K562 (cell line): ENCODE results near the gene MBP. TPM values are rescaled to one million over a fixed set of nuclear protein-coding genes. Genes with fewer than 3 reads are reported as not detected.

Experiments
- ATAC-seq: fragments of 200-7000 bp; cut with Tn5 transposase; 3 replicates; pipeline ENCODE4 v1.9.1; 2020; ENCODE audit warnings: moderate library complexity
- BruUV-seq: library from RNA; stranded (reverse); fragments of 400-500 nt; replicated peaks from 2 replicates; lab custom pipeline; 2021; lab: Mats Ljungman, UMichigan
- CTCF ChIA-PET: fragments of 300-600 bp; formaldehyde crosslinking; extraction: SDS; loops from one replicate; lab custom pipeline; 2021; ENCODE audit warnings: low intra/inter-chr PET ratio; lab: Yijun Ruan, JAX
- POLR2A ChIA-PET: fragments of 300-600, 350-650 bp; sonication (Branson Sonifier 250); formaldehyde crosslinking; extraction: SDS; loops from one replicate; lab custom pipeline; 2021; ENCODE audit warnings: antibody characterized with exemption, inconsistent platforms; lab: Yijun Ruan, JAX
- DNase-seq, 4 experiments: peaks; one replicate each; pipeline versions ENCODE4 v3.0.0 to v3.0.0-alpha.2; 2011 to 2018; ENCODE audit warnings: low spot score in 3 of 4, mixed read lengths in 3 of 4; ENCODE audit errors: extremely low read depth in 1 of 4
- FAIRE-seq: peaks from 2 replicates; lab custom pipeline; 2011; peaks lifted over from hg19 to GRCh38; lab: Jason Lieb, UNC
- H2AFZ ChIP-seq: 2 replicates; pipeline ENCODE4 v1.6.0; 2011; ENCODE audit warnings: low read depth, low read length, control low read depth, inconsistent platforms
- H3K27ac ChIP-seq: fragments of 200-600 bp; 3 replicates; pipeline ENCODE4 v1.8.0; 2011; ENCODE audit warnings: low read depth, mild to moderate bottlenecking, control low read depth, inconsistent platforms, low read length, moderate library complexity, mixed read lengths; ENCODE audit errors: extremely low read depth
- H3K27me3 ChIP-seq, 2 experiments: fragments of 300-600 bp in 1 of 2; 2 replicates in 1 of 2; 3 replicates in 1 of 2; pipeline versions ENCODE4 v1.6.0 to v1.8.0; 2011; ENCODE audit warnings: inconsistent platforms in 2 of 2, low read length in 2 of 2, mild to moderate bottlenecking in 1 of 2, mixed read lengths in 1 of 2, moderate library complexity in 1 of 2; ENCODE audit not compliant: control insufficient read depth in 2 of 2, insufficient read depth in 2 of 2
- H3K36me3 ChIP-seq: fragments of 300-600 bp; 3 replicates; pipeline ENCODE4 v1.8.0; 2011; ENCODE audit warnings: mild to moderate bottlenecking, low read length, inconsistent platforms; ENCODE audit not compliant: control insufficient read depth, insufficient read depth
- H3K4me1 ChIP-seq, 2 experiments: fragments of 200-600 bp in 1 of 2; replicated peaks in 1 of 2; 2 replicates in 1 of 2; 3 replicates in 1 of 2; pipeline versions ENCODE4 v1.5.1 to v1.8.0; 2011; ENCODE audit warnings: inconsistent platforms in 2 of 2, low read length in 2 of 2, mild to moderate bottlenecking in 1 of 2, mixed read lengths in 1 of 2, moderate library complexity in 1 of 2; ENCODE audit not compliant: control insufficient read depth in 2 of 2, insufficient read depth in 2 of 2
- H3K4me2 ChIP-seq: 2 replicates; pipeline ENCODE4 v1.6.1; 2011; ENCODE audit warnings: low read length, control low read depth, inconsistent platforms, mixed read lengths; ENCODE audit not compliant: insufficient read depth
- H3K4me3 ChIP-seq: fragments of 200-600 bp; sonication (generic), shearing (Covaris generic); 2 replicates; pipeline ENCODE4 v1.5.1; 2016; ENCODE audit warnings: control low read depth, inconsistent platforms
- H3K79me2 ChIP-seq: fragments of 200-600 bp; 3 replicates; pipeline ENCODE4 v1.8.0; 2011; ENCODE audit warnings: low read length, inconsistent platforms; ENCODE audit not compliant: control insufficient read depth, insufficient read depth
- H3K9ac ChIP-seq, 2 experiments: 2 replicates each; pipeline versions ENCODE4 v1.6.0 to v1.6.1; 2011; ENCODE audit warnings: low read depth in 2 of 2, low read length in 2 of 2, control low read depth in 1 of 2, inconsistent platforms in 1 of 2, mild to moderate bottlenecking in 1 of 2, mixed read lengths in 1 of 2; ENCODE audit not compliant: insufficient read depth in 1 of 2
- H3K9me1 ChIP-seq: one replicate; pipeline ENCODE4 v1.6.0; 2011; ENCODE audit warnings: inconsistent platforms, mild to moderate bottlenecking, low read length, moderate library complexity; ENCODE audit not compliant: control insufficient read depth, insufficient read depth
- H3K9me3 ChIP-seq: replicated peaks from 2 replicates; pipeline ENCODE4 v1.5.1; 2011; ENCODE audit warnings: low read depth, low read length, inconsistent platforms; ENCODE audit not compliant: control insufficient read depth, insufficient read depth
- H4K20me1 ChIP-seq: replicated peaks from 2 replicates; pipeline ENCODE4 v1.6.1; 2011; ENCODE audit warnings: low read length, inconsistent platforms, mixed read lengths; ENCODE audit not compliant: control insufficient read depth, insufficient read depth
- CBX3 ChIP-seq, 2 experiments: IDR thresholded peaks; 1 replicate in 1 of 2; 2 replicates in 1 of 2; pipeline ENCODE4 v1.6.1; 2012; ENCODE audit warnings: inconsistent platforms in 2 of 2, low read length in 2 of 2, borderline replicate concordance in 1 of 2, control low read depth in 1 of 2
- LARP7 ChIP-seq: fragments of 450-650 bp; IDR thresholded peaks from 2 replicates; pipeline ENCODE4 v1.6.1; 2016
- MCM3 ChIP-seq: fragments of 450-650 bp; IDR thresholded peaks from 2 replicates; pipeline ENCODE4 v1.6.1; 2016
- ZKSCAN1 ChIP-seq: fragments of 150-350 bp; IDR thresholded peaks from 2 replicates; pipeline ENCODE4 v1.6.1; 2016; ENCODE audit warnings: low read depth, low read length
- ZNF174 ChIP-seq: fragments of 250-450 bp; sonication (Bioruptor Pico); IDR thresholded peaks from 2 replicates; pipeline ENCODE4 v1.4.0; 2020; ENCODE audit warnings: mild to moderate bottlenecking
- ZNF696 ChIP-seq: fragments of 250-450 bp; sonication (Bioruptor Pico); conservative IDR thresholded peaks from 2 replicates; pipeline ENCODE4 v1.4.0; 2020; ENCODE audit warnings: mild to moderate bottlenecking, moderate library complexity
- WGBS: fragments of 100-300 bp; shearing (Covaris generic); methylation state at CpG from one replicate; pipeline ENCODE4 v1.1.6; 2016; ENCODE audit warnings: low coverage, mixed read lengths; ENCODE audit not compliant: insufficient coverage; ENCODE audit errors: missing lambda C conversion rate; 5-methylcytosine and 5-hydroxymethylcytosine counted together
- in situ Hi-C: fragments of 300-500 bp; cut with MboI; formaldehyde crosslinking; loops from 4 replicates; pipeline ENCODE4 v1.15.0; 2018; ENCODE audit warnings: inconsistent platforms, mixed read lengths
- intact Hi-C: fragments of 100-400 bp; cut with micrococcal nuclease; formaldehyde crosslinking; loops from 2 replicates; pipeline ENCODE4 v1.14.2; 2022
- polyA plus RNA-seq, 8 experiments: library from polyadenylated mRNA; depleted of rRNA in 4 of 8; stranded (reverse) in 5 of 8; unstranded in 3 of 8; fragments of >200 nt; fragmentation: Nextera tagmentation in 2 of 8; fragmentation: Illumina TruSeq in 1 of 8; extraction: Ambion mirVana in 2 of 8; extraction: Trizol in 1 of 8; gene quantifications; 2 replicates each; pipeline versions ENCODE4 v1.2.1 to v1.2.3, GENCODE V29; 2011 to 2014; ENCODE audit warnings: inconsistent platforms in 1 of 8, missing spikeins in 1 of 8
- total RNA-seq, 7 experiments: library from RNA; depleted of rRNA in 6 of 7; stranded (reverse); fragments of >200 nt in 6 of 7; fragmentation: Illumina TruSeq in 2 of 7; extraction: Trizol in 2 of 7; gene quantifications; 2 replicates each; pipeline versions ENCODE4 v1.2.1 to v1.2.3, GENCODE V29; 2011 to 2021; ENCODE audit warnings: low replicate concordance in 1 of 7

Gene MBP
- total and polyA plus RNA-seq, 9 of the 15 experiments (the other 6 are each of a cell fraction or from before 2014, with no cell fraction given): 0.09 TPM; not detected in 8

DNA sequence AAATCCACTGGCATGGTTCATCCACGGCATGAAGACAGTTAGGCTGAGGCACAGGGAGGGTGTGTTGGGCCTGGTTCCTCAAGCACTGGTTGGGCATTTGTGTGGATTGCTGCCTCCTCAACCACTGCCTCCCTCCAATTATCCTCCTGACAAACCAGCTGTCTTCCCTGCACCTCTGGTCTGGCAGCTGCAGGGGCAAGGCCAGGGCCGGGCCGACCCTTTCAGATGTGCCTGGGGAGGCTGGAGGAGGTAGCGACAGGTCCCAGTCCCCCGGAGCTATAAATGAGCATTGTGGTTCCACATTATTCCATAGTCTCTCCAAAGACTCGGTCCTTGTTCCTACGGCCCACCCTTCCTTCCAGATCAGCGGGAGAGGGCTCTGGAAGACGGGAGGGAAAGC lies 86.2 kb downstream of the MBP start:
- in situ Hi-C loops (no loop called here), intact Hi-C loops (no loop called here)
- Histone ChIP-seq H3K9me1 (no peaks in the 10 kb centered on the region), H3K27ac (no peak overlapping the region), H3K4me2 (no peak overlapping the region), H3K9me3 (no peaks in the 10 kb centered on the region), H3K36me3 (no peaks in the 10 kb centered on the region), H3K27me3 (peaks cover 7 to 37% of the 10 kb centered on the region in 2 experiments; a peak in 4 of 5 replicates), H3K9ac (no peak overlapping the region), H4K20me1 (no peaks in the 10 kb centered on the region), H2AFZ (no peak overlapping the region), H3K4me3 (no peak overlapping the region), H3K79me2 (no peaks in the 10 kb centered on the region), H3K4me1 (no peaks in the 10 kb centered on the region)
- ATAC-seq (no peak), FAIRE-seq (no peak), DNase-seq (no peak)
- CTCF ChIA-PET: no interaction called here
- WGBS: 0% methylated on average over 9 of the region's 9 CpGs
- BruUV-seq: no TSS peak
- TF ChIP-seq ZNF696 (no peak), MCM3 (no peak)
- POLR2A ChIA-PET: no interaction called here

DNA sequence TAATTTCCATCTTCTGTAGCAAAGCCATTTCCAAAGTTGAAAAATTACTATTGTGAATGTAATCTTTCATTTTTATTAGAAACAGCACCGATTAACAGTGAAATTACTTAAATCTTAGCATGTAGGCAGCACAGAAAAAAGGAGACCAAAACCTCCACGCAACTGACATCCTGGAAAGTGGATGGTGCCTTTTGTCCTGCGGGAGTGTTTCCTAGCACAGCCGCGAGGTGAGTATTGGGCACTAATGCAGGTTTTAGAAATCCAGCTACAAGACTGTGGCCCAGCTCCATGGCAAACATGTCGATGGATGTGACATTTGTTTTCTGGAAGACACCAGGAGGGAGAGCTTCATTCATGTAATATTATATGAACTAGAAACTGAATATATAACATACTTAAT lies 86.9 kb downstream of the MBP start:
- Histone ChIP-seq H4K20me1 (no peaks in the 10 kb centered on the region), H3K9ac (no peak overlapping the region), H3K36me3 (no peaks in the 10 kb centered on the region), H3K4me1 (no peaks in the 10 kb centered on the region), H3K27me3 (peaks cover 7 to 37% of the 10 kb centered on the region in 2 experiments; a peak in 4 of 5 replicates), H3K79me2 (no peaks in the 10 kb centered on the region), H3K9me3 (no peaks in the 10 kb centered on the region), H3K4me2 (no peak overlapping the region), H2AFZ (no peak overlapping the region), H3K9me1 (no peaks in the 10 kb centered on the region), H3K4me3 (no peak overlapping the region), H3K27ac (no peak overlapping the region)
- ATAC-seq: no peak
- in situ Hi-C loops: no loop called here
- TF ChIP-seq CBX3 (IDR thresholded peaks at IDR 0.05; ENCODE audit: borderline replicate concordance in 1 of 2, low read length in 2 of 2) (no peak), ZNF174 (CRISPR knock-in tag) (no peak), ZKSCAN1 (no peak), LARP7 (no peak)
- ChIA-PET POLR2A (no interaction called here), CTCF (no interaction called here)
- WGBS: 1% methylated on average over 6 of the region's 6 CpGs
- no peak for DNase-seq
- intact Hi-C loops: no loop called here
- BruUV-seq: no TSS peak
- FAIRE-seq: no peak
